ENCODE results near the gene CYP46A1.
A peak's percentile ranks its signal among the peaks of the same experiment; 100 is the strongest.

The CYP46A1 gene

GRCh38 chr14:99674064-99674650 is 9.9 kb upstream of the CYP46A1 start:
- DNase-seq, result no peak

- no peak for DNase-seq
These were observed 9.2 kb upstream of the CYP46A1 start for GRCh38 chr14:99674776-99675381.

- no peak for DNase-seq
These were observed 8.7 kb upstream of the CYP46A1 start for GRCh38 chr14:99675382-99675835.

GRCh38 chr14:99675951-99676350 is 8.1 kb upstream of the CYP46A1 start:
- no peak for DNase-seq

GRCh38 chr14:99676657-99677056 is 7.4 kb upstream of the CYP46A1 start:
- DNase-seq, result no peak

GRCh38 chr14:99677231-99678140 is 6.6 kb upstream of the CYP46A1 start:
- DNase-seq, result no peak

- DNase-seq, result no peak
These were observed 5.9 kb upstream of the CYP46A1 start for GRCh38 chr14:99678198-99678597.

GRCh38 chr14:99679111-99679510 is 5.0 kb upstream of the CYP46A1 start:
- DNase-seq, result no peak

GRCh38 chr14:99679543-99679942 is 4.6 kb upstream of the CYP46A1 start:
- DNase-seq, result no peak

GRCh38 chr14:99679996-99680395 is 4.1 kb upstream of the CYP46A1 start:
- no peak for DNase-seq

GRCh38 chr14:99681101-99681831 is 2.8 kb upstream of the CYP46A1 start:
- DNase-seq, result no peak

GRCh38 chr14:99681832-99682148 is 2.3 kb upstream of the CYP46A1 start:
- DNase-seq, result no peak

GRCh38 chr14:99682809-99683618 is 1.1 kb upstream of the CYP46A1 start:
- peak; percentile 61 for DNase-seq

GRCh38 chr14:99684410-99684934 is 374 bp downstream of the CYP46A1 start:
- no peak for DNase-seq

- no peak for DNase-seq
These were observed 1.1 kb downstream of the CYP46A1 start for GRCh38 chr14:99685151-99685591.

GRCh38 chr14:99685596-99685995 is 1.5 kb downstream of the CYP46A1 start:
- no peak for DNase-seq

- no peak for DNase-seq
These were observed 2.6 kb downstream of the CYP46A1 start for GRCh38 chr14:99686557-99687283.

GRCh38 chr14:99687284-99688209 is 3.4 kb downstream of the CYP46A1 start:
- DNase-seq, result no peak

GRCh38 chr14:99688210-99688581 is 4.1 kb downstream of the CYP46A1 start:
- no peak for DNase-seq

- no peak for DNase-seq
These were observed 4.5 kb downstream of the CYP46A1 start for GRCh38 chr14:99688629-99689028.
